Ovary (tissue), 9 donors: Measurements from ENCODE around the gene BRD3. TPM values are rescaled to one million over a fixed set of nuclear protein-coding genes. Genes with fewer than 3 reads are reported as not detected.

Experiments used
- DNase-seq, 5 donors: peaks; one replicate each; pipeline ENCODE4 v3.0.0-alpha.2; 2019 to 2020
- H3K27ac ChIP-seq, 2 donors: fragments of 200-600 bp; one replicate each; pipeline versions ENCODE4 v1.5.1 to v1.8.0; 2019 to 2022
- H3K27me3 ChIP-seq: fragments of 200-600 bp; one replicate; pipeline ENCODE4 v1.8.0; 2022
- H3K36me3 ChIP-seq: fragments of 200-600 bp; sonication (generic); one replicate; pipeline ENCODE4 v1.5.1; 2019
- H3K4me1 ChIP-seq: one replicate; pipeline ENCODE4 v1.8.1; 2013; ENCODE audit warnings: mild to moderate bottlenecking, moderate library complexity; ENCODE audit not compliant: insufficient read depth
- H3K4me3 ChIP-seq: fragments of 200-600 bp; sonication (generic); one replicate; pipeline ENCODE4 v1.5.1; 2017
- H3K9me3 ChIP-seq, 2 donors: fragments of 200-600 bp in 1 of 2; sonication (generic) in 1 of 2; one replicate each; pipeline versions ENCODE4 v1.5.1 to v1.8.1; 2013 to 2019; ENCODE audit warnings: mild to moderate bottlenecking in 1 of 2, moderate library complexity in 1 of 2
- CTCF ChIP-seq, 3 donors: fragments of 450-650 bp in 2 of 3; fragments of 200-600 bp in 1 of 3; IDR thresholded peaks; one replicate each; pipeline versions ENCODE4 v1.5.1 to v1.8.0; 2016 to 2022; ENCODE audit warnings: antibody characterized with exemption in 3 of 3, mild to moderate bottlenecking in 1 of 3
- EP300 ChIP-seq: sonication (generic); formaldehyde crosslinking; IDR thresholded peaks from one replicate; pipeline ENCODE4 v1.6.1; 2017; ENCODE audit warnings: antibody characterized with exemption
- POLR2A ChIP-seq: fragments of 450-650 bp; IDR thresholded peaks from one replicate; pipeline ENCODE4 v1.6.1; 2017; ENCODE audit warnings: antibody characterized with exemption, mild to moderate bottlenecking, moderate library complexity
- WGBS, 3 donors: extraction: QIAGEN DNeasy Blood & Tissue Kit in 1 of 3; methylation state at CpG; one replicate each; pipeline versions ENCODE4 v1.1.5 to v1.1.7; 2013 to 2017; 5-methylcytosine and 5-hydroxymethylcytosine counted together
- intact Hi-C, 4 donors: fragments of 100-400 bp; cut with DNase I; formaldehyde crosslinking; loops; one replicate each; pipeline versions ENCODE4 v1.11.0 to v1.15.1; 2022 to 2023
- polyA plus RNA-seq, 2 donors: library from polyadenylated mRNA; stranded (reverse); fragments of 200-250 nt in 1 of 2; fragments of 350-450 nt in 1 of 2; fragmentation: Illumina TruSeq in 1 of 2; extraction: RNeasy Lipid Tissue Mini Kit (QIAGEN cat#74804) in 1 of 2; gene quantifications; one replicate each; pipeline ENCODE4 v1.2.3, GENCODE V29; 2013 to 2014
- total RNA-seq, 7 donors: library from RNA; depleted of rRNA in 2 of 7; stranded (reverse); fragments of >200 nt in 2 of 7; fragmentation: NEBNext Ultra II Directional in 3 of 7; extraction: Animal tissue kit (Norgen Biotek cat#: 25700) in 3 of 7; gene quantifications; one replicate each; pipeline versions ENCODE4 v1.1.0 to v1.2.4, GENCODE V29; 2016 to 2023
- donor health status: DM: no; HTN: no; CAD: no; lungs with moderate emphysema.
- donor health status: DM: no; HTN: no; CAD: no.
- donor health status: Bipolar disorder and iron deficiency.
- donor health status: DM: yes; HTN: yes; CAD: no.
- donor health status: DM: no; HTN: no; CAD: no.
- donor health status: DM: yes; HTN: yes; CAD: no.

Gene BRD3
- total and polyA plus RNA-seq, 9 donors: 14.9 to 52.1 (median 39.2) TPM

- Histone ChIP-seq H3K9me3 (no peaks in the 10 kb centered on the region), H3K4me3 (no peak overlapping the region), H3K27ac (no peak overlapping the region), H3K27me3 (no peaks in the 10 kb centered on the region), H3K4me1 (peaks cover 12% of the 10 kb centered on the region), H3K36me3 (no peaks in the 10 kb centered on the region)
- no peak for TF ChIP-seq CTCF (IDR thresholded peaks at IDR 0.05)
- no peak for TF ChIP-seq POLR2A
- no peak for TF ChIP-seq EP300
- DNase-seq: no peak
- 79 to 82% (median 81%) methylated on average over 16 of the region's 16 CpGs for WGBS, 3 donors
- intact Hi-C loops: no loop called here
Measured at GRCh38 chr9:134051319-134051718, 16.5 kb downstream of the BRD3 start.

GRCh38 chr9:134050726-134051125, 17.1 kb downstream of the BRD3 start:
- peaks cover 6% of the 10 kb centered on the region for H3K4me1 ChIP-seq
- 84 to 86% (median 85%) methylated on average over 14 of the region's 14 CpGs for WGBS, 3 donors
- no peak for DNase-seq
- TF ChIP-seq CTCF (IDR thresholded peaks at IDR 0.05): no peak
- TF ChIP-seq POLR2A: no peak
- TF ChIP-seq EP300: no peak
- H3K27ac ChIP-seq: no peak overlapping the region
- intact Hi-C loops: no loop called here
- no peak overlapping the region for H3K4me3 ChIP-seq
- H3K36me3 ChIP-seq: no peaks in the 10 kb centered on the region
- no peaks in the 10 kb centered on the region for H3K27me3 ChIP-seq
- H3K9me3 ChIP-seq: no peaks in the 10 kb centered on the region

- H3K27me3 ChIP-seq: no peaks in the 10 kb centered on the region
- H3K36me3 ChIP-seq: no peaks in the 10 kb centered on the region
- peaks cover 1% of the 10 kb centered on the region for H3K4me1 ChIP-seq
- H3K9me3 ChIP-seq: no peaks in the 10 kb centered on the region
- 85 to 88% (median 88%) methylated on average over 28 of the region's 28 CpGs for WGBS, 3 donors
- intact Hi-C loops: no loop called here
- no peak for DNase-seq
- H3K27ac ChIP-seq: no peak overlapping the region
- H3K4me3 ChIP-seq: no peak overlapping the region
- TF ChIP-seq POLR2A: no peak
- no peak for TF ChIP-seq EP300
- TF ChIP-seq CTCF (IDR thresholded peaks at IDR 0.05): no peak
Measured at GRCh38 chr9:134049772-134050588, 17.8 kb downstream of the BRD3 start.

- DNase-seq: no peak
- TF ChIP-seq POLR2A (no peak), EP300 (no peak), CTCF (IDR thresholded peaks at IDR 0.05) (no peak)
- H3K9me3 ChIP-seq: no peaks in the 10 kb centered on the region
- intact Hi-C loops: no loop called here
- 69 to 83% (median 70%) methylated on average over 19 to 20 of the region's 20 CpGs for WGBS, 3 donors
- H3K27me3 ChIP-seq: no peaks in the 10 kb centered on the region
- no peaks in the 10 kb centered on the region for H3K36me3 ChIP-seq
- H3K4me3 ChIP-seq: no peak overlapping the region
- H3K4me1 ChIP-seq: no peaks in the 10 kb centered on the region
- no peak overlapping the region for H3K27ac ChIP-seq
Measured at GRCh38 chr9:134049236-134049635, 18.6 kb downstream of the BRD3 start.
